Type B pancreatic cell (in vitro differentiated cells): ENCODE data around the gene CCR7. TPM values are rescaled to one million over a fixed set of nuclear protein-coding genes. Genes with fewer than 3 reads are reported as not detected.

ENCODE experiments used
- DNase-seq: peaks from one replicate; pipeline ENCODE4 v3.0.0; 2021; ENCODE audit warnings: mixed read lengths; ENCODE audit not compliant: unreplicated experiment; ENCODE audit errors: extremely low spot score
- H3K27ac Mint-ChIP-seq: 2 replicates; pipeline ENCODE4 v1.8.0; 2021; ENCODE audit warnings: mild to moderate bottlenecking, mixed read lengths
- H3K27me3 Mint-ChIP-seq: 2 replicates; pipeline ENCODE4 v1.8.0; 2021; ENCODE audit warnings: mixed read lengths
- H3K36me3 Mint-ChIP-seq: 2 replicates; pipeline ENCODE4 v1.8.0; 2021; ENCODE audit warnings: mixed read lengths
- H3K4me1 Mint-ChIP-seq: one replicate; pipeline ENCODE4 v1.8.0; 2021; ENCODE audit warnings: mixed read lengths; ENCODE audit not compliant: unreplicated experiment
- H3K4me3 Mint-ChIP-seq: 2 replicates; pipeline ENCODE4 v1.8.0; 2021; ENCODE audit warnings: mild to moderate bottlenecking, mixed read lengths
- H3K9me3 Mint-ChIP-seq: 2 replicates; pipeline ENCODE4 v1.8.0; 2021; ENCODE audit warnings: mixed read lengths
- CTCF ChIP-seq: fragments of 200-600 bp; sonication (generic); conservative IDR thresholded peaks from 2 replicates; pipeline ENCODE4 v1.5.0; 2021; ENCODE audit warnings: antibody characterized with exemption, mild to moderate bottlenecking
- total RNA-seq: library from RNA; stranded (reverse); gene quantifications from 2 replicates; pipeline ENCODE4 v1.2.1, GENCODE V29; 2021; ENCODE audit warnings: low replicate concordance

The CCR7 gene
- total RNA-seq, 1 donor from 2014 or later = not detected

- Mint-ChIP-seq H3K27ac (no peak overlapping the region), H3K36me3 (no peaks in the 10 kb centered on the region), H3K9me3 (no peaks in the 10 kb centered on the region), H3K4me1 (peaks cover 22% of the 10 kb centered on the region), H3K4me3 (no peak overlapping the region), H3K27me3 (peaks cover 25% of the 10 kb centered on the region)
- no peak for TF ChIP-seq CTCF
- no peak for DNase-seq
Measured at GRCh38 chr17:40511667-40512220, 53.5 kb downstream of the CCR7 start.

- no peaks in the 10 kb centered on the region for H3K9me3 Mint-ChIP-seq
- DNase-seq = no peak
- H3K27ac Mint-ChIP-seq = no peak overlapping the region
- no peaks in the 10 kb centered on the region for H3K36me3 Mint-ChIP-seq
- TF ChIP-seq CTCF = no peak
- H3K4me1 Mint-ChIP-seq = peaks cover 22% of the 10 kb centered on the region
- no peak overlapping the region for H3K4me3 Mint-ChIP-seq
- H3K27me3 Mint-ChIP-seq = peaks cover 25% of the 10 kb centered on the region
Measured at GRCh38 chr17:40511136-40511535, 54.1 kb downstream of the CCR7 start.

- Mint-ChIP-seq H3K27me3 (peaks cover 25% of the 10 kb centered on the region), H3K36me3 (no peaks in the 10 kb centered on the region), H3K4me1 (peaks cover 24% of the 10 kb centered on the region), H3K4me3 (no peak overlapping the region), H3K9me3 (no peaks in the 10 kb centered on the region), H3K27ac (no peak overlapping the region)
- DNase-seq = no peak
- TF ChIP-seq CTCF = no peak
Measured at GRCh38 chr17:40510328-40510648, 55.0 kb downstream of the CCR7 start.

GRCh38 chr17:40509626-40510327, 55.5 kb downstream of the CCR7 start:
- peaks cover 24% of the 10 kb centered on the region for H3K27me3 Mint-ChIP-seq
- no peak overlapping the region for H3K4me3 Mint-ChIP-seq

GRCh38 chr17:40506786-40507185, 58.5 kb downstream of the CCR7 start:
- no peaks in the 10 kb centered on the region for H3K36me3 Mint-ChIP-seq
- no peak for TF ChIP-seq CTCF
- no peak overlapping the region for H3K4me3 Mint-ChIP-seq
- H3K9me3 Mint-ChIP-seq = no peaks in the 10 kb centered on the region
- peaks cover 19% of the 10 kb centered on the region for H3K4me1 Mint-ChIP-seq
- no peak for DNase-seq
- H3K27ac Mint-ChIP-seq = peak overlapping the region; percentile 28
- H3K27me3 Mint-ChIP-seq = peaks cover 12% of the 10 kb centered on the region

More at GRCh38 chr17:40509626-40510327, 55.5 kb downstream of the CCR7 start:
- no peak for DNase-seq
- Mint-ChIP-seq H3K9me3 (no peaks in the 10 kb centered on the region), H3K36me3 (no peaks in the 10 kb centered on the region), H3K27ac (no peak overlapping the region), H3K4me1 (peaks cover 24% of the 10 kb centered on the region)
- TF ChIP-seq CTCF = no peak

Other genes with a start within 250 kb of the CCR7 start
- 0.36 and 0.43 TPM in 2 replicates for gene GJD3, start 200.7 kb downstream of the CCR7 start, total RNA-seq
- 65.8 and 248 TPM in 2 replicates for gene TOP2A, start 147.6 kb downstream of the CCR7 start, total RNA-seq
- 25.7 and 78.2 TPM in 2 replicates for gene IGFBP4, start 122.0 kb downstream of the CCR7 start, total RNA-seq
- 1.8 and 2.3 TPM in 2 replicates for gene TNS4, start 63.8 kb downstream of the CCR7 start, total RNA-seq
- 134 and 171 TPM in 2 replicates for gene SMARCE1, start 82.3 kb upstream of the CCR7 start, total RNA-seq
- 0.34 and 0.74 TPM in 2 replicates for gene KRT222, start 99.7 kb upstream of the CCR7 start, total RNA-seq
- 0.43 TPM in 1 of 2 replicates, not detected in the other for gene KRT24, start 138.3 kb upstream of the CCR7 start, total RNA-seq
- gene KRT25, start 189.9 kb upstream of the CCR7 start, total RNA-seq = not detected in 2 replicates
- gene KRT26, start 206.7 kb upstream of the CCR7 start, total RNA-seq = not detected in 2 replicates
- gene KRT27, start 217.1 kb upstream of the CCR7 start, total RNA-seq = not detected in 2 replicates
- 0.21 TPM in 1 of 2 replicates, not detected in the other for gene KRT28, start 234.5 kb upstream of the CCR7 start, total RNA-seq